Gastroesophageal sphincter (tissue), 4 donors: ENCODE results near the gene KREMEN1. TPM values are rescaled to one million over a fixed set of nuclear protein-coding genes. Genes with fewer than 3 reads are reported as not detected.
"Not testable (repeated sequence)": the region's sequence is repeated elsewhere in the genome, so short reads cannot be mapped to it uniquely, and the experiment has no call there.

Source experiments
- ATAC-seq: fragments of 150-250 bp; one replicate; pipeline ENCODE4 v1.9.1; 2016; ENCODE audit warnings: mild to moderate bottlenecking, moderate library complexity
- H3K27ac ChIP-seq, 4 donors: fragments of 200-600 bp; sonication (generic) in 3 of 4; 1 replicate in 3 of 4; 2 replicates in 1 of 4; pipeline ENCODE4 v1.5.1; 2016 to 2019
- H3K27me3 ChIP-seq: fragments of 200-600 bp; sonication (generic); one replicate; pipeline ENCODE4 v1.5.1; 2019
- H3K36me3 ChIP-seq, 2 donors: fragments of 200-600 bp; sonication (generic); one replicate each; pipeline ENCODE4 v1.5.1; 2019; ENCODE audit warnings: control low read depth in 1 of 2
- H3K4me1 ChIP-seq, 3 donors: fragments of 200-600 bp; sonication (generic); 1 replicate in 2 of 3; 2 replicates in 1 of 3; pipeline ENCODE4 v1.5.1; 2016 to 2019; ENCODE audit warnings: control low read depth in 2 of 3
- H3K4me3 ChIP-seq, 2 donors: fragments of 200-600 bp; sonication (generic); one replicate each; pipeline ENCODE4 v1.5.1; 2019; ENCODE audit warnings: mild to moderate bottlenecking in 1 of 2, moderate library complexity in 1 of 2
- H3K9me3 ChIP-seq, 3 donors: fragments of 200-600 bp; sonication (generic); one replicate each; pipeline ENCODE4 v1.5.1; 2017 to 2019; ENCODE audit warnings: control low read depth in 2 of 3
- EP300 ChIP-seq: sonication (generic); formaldehyde crosslinking; IDR thresholded peaks from one replicate; pipeline ENCODE4 v1.6.1; 2017; ENCODE audit warnings: antibody characterized with exemption, mild to moderate bottlenecking
- POLR2A ChIP-seq, 2 donors: fragments of 450-650 bp; IDR thresholded peaks; one replicate each; pipeline ENCODE4 v1.6.1; 2017; ENCODE audit warnings: antibody characterized with exemption in 2 of 2, mild to moderate bottlenecking in 2 of 2, moderate library complexity in 1 of 2
- POLR2AphosphoS5 ChIP-seq: sonication (generic); formaldehyde crosslinking; IDR thresholded peaks from one replicate; pipeline ENCODE4 v1.6.1; 2017; ENCODE audit warnings: antibody characterized with exemption
- WGBS, 2 donors: methylation state at CpG; one replicate each; pipeline ENCODE4 v1.1.5; 2018; ENCODE audit warnings: low coverage in 1 of 2; 5-methylcytosine and 5-hydroxymethylcytosine counted together
- total RNA-seq, 4 donors: library from RNA; depleted of rRNA; stranded (reverse); fragments of >200 nt; gene quantifications; one replicate each; pipeline ENCODE4 v1.1.0, GENCODE V29; 2016
- TF ChIP-seq, protein P1 (sequence below), 4 experiments: fragments of 200-600 bp in 2 of 4; fragments of 450-650 bp in 2 of 4; sonication (generic) in 1 of 4; IDR thresholded peaks; one replicate each; pipeline ENCODE4 v1.5.1; 2017 to 2019; ENCODE audit warnings: antibody characterized with exemption in 4 of 4, mild to moderate bottlenecking in 2 of 4, moderate library complexity in 2 of 4

KREMEN1 gene
- total RNA-seq, 4 donors from 2014 or later = 7.5 to 17.4 (median 10.8) TPM

DNA sequence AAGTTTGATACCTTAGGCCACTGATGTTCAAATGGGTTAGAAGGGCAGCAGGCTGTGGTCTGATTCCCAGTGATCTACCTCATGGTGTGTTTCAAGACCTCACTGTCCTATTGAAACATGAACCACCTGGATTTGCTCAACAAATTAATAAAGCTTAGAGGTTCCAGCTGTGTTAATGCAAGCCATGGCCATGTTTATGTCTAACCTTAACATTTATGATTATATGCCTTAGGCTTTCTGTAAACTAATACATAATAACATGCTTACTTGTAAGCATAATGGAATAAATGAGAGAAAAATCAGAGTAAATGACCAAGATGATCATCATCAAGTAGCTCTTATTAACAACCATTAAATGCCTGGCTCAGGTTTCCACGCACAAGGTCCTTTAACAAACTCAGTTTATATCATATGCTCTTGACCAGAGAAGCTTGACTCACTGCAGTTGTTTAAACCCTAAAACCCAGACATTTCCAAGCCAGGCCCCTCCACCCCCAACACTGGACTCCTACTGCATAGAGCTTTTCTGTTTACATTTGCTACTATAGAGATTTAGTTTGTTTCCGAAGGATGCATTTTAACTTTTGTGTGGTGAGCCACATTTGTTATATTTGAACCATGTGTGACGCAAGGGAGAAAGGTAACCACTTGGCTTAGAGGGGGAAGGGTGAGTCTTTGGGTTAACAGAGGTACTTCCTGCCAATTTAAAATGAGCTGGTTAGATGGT is 43.7 kb downstream of the KREMEN1 start:
- no peak for ATAC-seq
- no peak overlapping the region for H3K4me3 ChIP-seq
- no peak overlapping the region for H3K27ac ChIP-seq
- TF ChIP-seq, protein P1, sequence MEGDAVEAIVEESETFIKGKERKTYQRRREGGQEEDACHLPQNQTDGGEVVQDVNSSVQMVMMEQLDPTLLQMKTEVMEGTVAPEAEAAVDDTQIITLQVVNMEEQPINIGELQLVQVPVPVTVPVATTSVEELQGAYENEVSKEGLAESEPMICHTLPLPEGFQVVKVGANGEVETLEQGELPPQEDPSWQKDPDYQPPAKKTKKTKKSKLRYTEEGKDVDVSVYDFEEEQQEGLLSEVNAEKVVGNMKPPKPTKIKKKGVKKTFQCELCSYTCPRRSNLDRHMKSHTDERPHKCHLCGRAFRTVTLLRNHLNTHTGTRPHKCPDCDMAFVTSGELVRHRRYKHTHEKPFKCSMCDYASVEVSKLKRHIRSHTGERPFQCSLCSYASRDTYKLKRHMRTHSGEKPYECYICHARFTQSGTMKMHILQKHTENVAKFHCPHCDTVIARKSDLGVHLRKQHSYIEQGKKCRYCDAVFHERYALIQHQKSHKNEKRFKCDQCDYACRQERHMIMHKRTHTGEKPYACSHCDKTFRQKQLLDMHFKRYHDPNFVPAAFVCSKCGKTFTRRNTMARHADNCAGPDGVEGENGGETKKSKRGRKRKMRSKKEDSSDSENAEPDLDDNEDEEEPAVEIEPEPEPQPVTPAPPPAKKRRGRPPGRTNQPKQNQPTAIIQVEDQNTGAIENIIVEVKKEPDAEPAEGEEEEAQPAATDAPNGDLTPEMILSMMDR (IDR thresholded peaks at IDR 0.05) = no peak
- TF ChIP-seq POLR2AphosphoS5 (no peak), EP300 (no peak), POLR2A (IDR thresholded peaks at IDR 0.05) (no peak)
- no peaks in the 10 kb centered on the region for H3K9me3 ChIP-seq
- 77 to 85% methylated on average over 3 of the region's 3 CpGs for WGBS, 2 donors
- no peaks in the 10 kb centered on the region for H3K27me3 ChIP-seq
- no peaks in the 10 kb centered on the region for H3K4me1 ChIP-seq
- no peaks in the 10 kb centered on the region for H3K36me3 ChIP-seq

DNA sequence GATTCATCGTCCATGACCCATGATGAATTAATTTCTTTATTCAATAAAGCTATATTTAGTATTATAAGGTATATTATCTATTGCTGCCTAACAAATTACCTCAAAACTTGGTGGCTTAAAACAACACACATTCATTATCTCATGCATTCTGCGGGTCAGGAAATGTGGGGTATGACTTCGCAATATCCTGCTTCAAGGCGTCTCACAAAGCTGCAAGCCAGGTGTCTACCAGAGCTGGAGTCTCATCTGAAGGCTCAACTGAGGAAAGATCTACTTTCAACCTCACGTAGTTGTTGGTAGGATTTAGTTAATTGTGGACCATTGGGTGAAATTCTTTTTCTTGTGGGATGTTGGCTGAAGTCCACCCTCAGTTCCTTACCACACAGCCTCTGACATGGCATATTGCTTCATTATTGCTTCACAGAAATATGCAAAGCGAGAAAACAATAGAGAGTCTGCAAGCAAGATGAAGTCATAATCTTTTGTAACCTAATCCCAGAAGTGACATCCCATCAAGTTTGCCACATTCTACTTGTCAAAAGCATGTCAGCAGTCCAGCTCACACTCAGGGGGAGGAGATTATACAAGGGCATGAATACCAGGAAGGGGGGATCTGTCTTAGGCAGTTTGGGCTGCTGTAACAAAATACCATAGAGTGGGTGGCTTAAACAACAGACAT is 45.1 kb downstream of the KREMEN1 start:
- 92 to 97% methylated on average over 6 of the region's 6 CpGs for WGBS, 2 donors
- no peaks in the 10 kb centered on the region for H3K9me3 ChIP-seq
- H3K27ac ChIP-seq = no peak overlapping the region
- H3K4me1 ChIP-seq = no peaks in the 10 kb centered on the region
- no peaks in the 10 kb centered on the region for H3K27me3 ChIP-seq
- peak; percentile 46 for ATAC-seq
- H3K36me3 ChIP-seq = no peaks in the 10 kb centered on the region
- no peak overlapping the region for H3K4me3 ChIP-seq
- TF ChIP-seq POLR2AphosphoS5 (no peak), POLR2A (IDR thresholded peaks at IDR 0.05) (no peak), EP300 (no peak)
- TF ChIP-seq, protein P1 (IDR thresholded peaks at IDR 0.05) = no peak

DNA sequence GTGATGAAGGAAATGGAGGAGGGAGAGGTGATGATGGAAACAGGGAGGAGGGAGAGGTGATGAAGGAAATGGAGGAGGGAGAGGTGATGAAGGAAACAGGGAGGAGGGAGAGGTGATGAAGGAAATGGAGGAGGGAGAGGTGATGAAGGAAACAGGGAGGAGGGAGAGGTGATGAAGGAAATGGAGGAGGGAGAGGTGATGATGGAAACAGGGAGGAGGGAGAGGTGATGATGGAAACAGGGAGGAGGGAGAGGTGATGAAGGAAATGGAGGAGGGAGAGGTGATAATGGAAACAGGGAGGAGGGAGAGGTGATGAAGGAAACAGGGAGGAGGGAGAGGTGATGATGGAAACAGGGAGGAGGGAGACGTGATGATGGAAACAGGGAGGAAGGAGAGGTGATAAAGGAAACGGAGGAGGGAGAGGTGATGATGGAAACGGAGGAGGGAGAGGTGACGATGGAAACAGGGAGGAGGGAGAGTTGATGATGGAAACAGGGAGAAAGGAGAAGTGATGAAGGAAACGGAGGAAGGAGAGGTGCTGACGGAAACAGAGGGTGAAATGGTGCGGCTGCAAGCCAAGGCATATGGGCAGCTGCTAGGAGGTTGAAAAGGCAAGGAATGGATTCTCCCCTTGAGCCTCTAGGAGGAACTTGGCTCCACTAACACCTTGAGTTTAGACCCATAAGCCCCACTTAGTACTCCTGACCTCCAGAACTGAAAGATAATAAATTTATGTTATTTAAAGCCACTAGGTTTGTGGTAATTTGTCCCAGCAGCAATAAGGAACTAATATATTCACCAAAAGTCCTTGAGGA is 47.5 kb downstream of the KREMEN1 start:
- peaks cover 0 to 11% of the 10 kb centered on the region in 2 donors for H3K36me3 ChIP-seq
- not testable (repeated sequence) for H3K4me1 ChIP-seq, H3K27me3 ChIP-seq, H3K4me3 ChIP-seq, ATAC-seq, H3K9me3 ChIP-seq, H3K27ac ChIP-seq
- 84 to 100% methylated on average over 5 to 6 of the region's 7 CpGs for WGBS, 2 donors

DNA sequence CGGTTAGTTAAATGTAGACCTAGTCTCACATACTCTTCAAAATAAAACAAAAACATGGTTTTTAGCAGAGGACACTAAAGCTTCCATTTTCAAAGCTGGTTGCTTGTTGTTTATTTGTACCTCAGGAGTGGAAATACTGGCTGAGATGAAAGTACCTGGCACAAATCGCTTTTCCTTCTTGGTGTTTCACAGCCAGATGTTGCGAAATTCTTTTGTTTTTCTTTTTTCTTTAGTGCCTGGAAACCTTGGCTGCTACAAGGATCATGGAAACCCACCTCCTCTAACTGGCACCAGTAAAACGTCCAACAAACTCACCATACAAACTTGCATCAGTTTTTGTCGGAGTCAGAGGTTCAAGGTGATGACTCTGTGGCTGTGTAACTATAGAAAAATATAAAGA is 48.3 kb downstream of the KREMEN1 start:
- ATAC-seq = peak; percentile 46
- no peaks in the 10 kb centered on the region for H3K27me3 ChIP-seq
- no peaks in the 10 kb centered on the region for H3K4me1 ChIP-seq
- 79 to 81% methylated on average over 3 to 5 of the region's 5 CpGs for WGBS, 2 donors
- no peak overlapping the region for H3K4me3 ChIP-seq
- H3K36me3 ChIP-seq = peaks cover 0 to 20% of the 10 kb centered on the region in 2 donors
- H3K27ac ChIP-seq = peak overlapping the region in 1 of 4 donors; percentile 35
- TF ChIP-seq, protein P1 (IDR thresholded peaks at IDR 0.05) = no peak
- TF ChIP-seq EP300 (no peak), POLR2A (IDR thresholded peaks at IDR 0.05) (no peak), POLR2AphosphoS5 (no peak)
- H3K9me3 ChIP-seq = no peaks in the 10 kb centered on the region

DNA sequence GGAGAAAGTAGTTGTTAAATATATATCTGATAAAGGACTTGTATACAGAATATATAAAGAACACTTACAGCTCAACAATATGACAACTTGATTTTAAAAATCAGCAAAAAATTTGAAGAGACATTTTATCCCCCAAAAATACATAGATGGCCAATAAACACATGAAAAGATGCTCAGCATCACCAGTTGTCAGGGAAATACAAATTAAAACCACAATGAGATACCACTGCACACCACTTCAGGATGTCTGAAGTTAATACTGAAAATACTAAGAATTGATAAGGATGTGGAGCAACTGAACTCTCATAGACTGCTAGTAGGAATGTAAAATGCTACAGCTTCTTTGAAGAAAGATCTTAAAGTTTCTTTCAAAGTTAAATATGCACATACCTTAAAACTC is 49.2 kb downstream of the KREMEN1 start:
- Histone ChIP-seq H3K27me3 (no peaks in the 10 kb centered on the region), H3K4me3 (no peak overlapping the region), H3K27ac (no peak overlapping the region), H3K9me3 (no peaks in the 10 kb centered on the region), H3K4me1 (no peaks in the 10 kb centered on the region), H3K36me3 (peaks cover 0 to 28% of the 10 kb centered on the region in 2 donors)
- TF ChIP-seq POLR2AphosphoS5 = no peak
- TF ChIP-seq, protein P1 (IDR thresholded peaks at IDR 0.05) = no peak
- TF ChIP-seq POLR2A (IDR thresholded peaks at IDR 0.05) = no peak
- no peak for TF ChIP-seq EP300
- no peak for ATAC-seq
